Endothelial cell of umbilical vein (primary cell): Measurements from ENCODE around the gene SLC25A33. TPM values are rescaled to one million over a fixed set of nuclear protein-coding genes. Genes with fewer than 3 reads are reported as not detected.

ENCODE experiments used
- BruUV-seq: library from RNA; stranded (reverse); fragments of 400-500 nt; replicated peaks from 2 replicates; lab custom pipeline; 2021; lab: Mats Ljungman, UMichigan
- CTCF ChIA-PET: fragments of 300-600, 350-600 bp; sonication (Branson Sonifier 250); formaldehyde crosslinking; loops from one replicate; lab custom pipeline; 2021; ENCODE audit warnings: antibody characterized with exemption, inconsistent platforms; lab: Charles Lee
- POLR2A ChIA-PET: fragments of 300-600, 350-600 bp; sonication (Branson Sonifier 250); formaldehyde crosslinking; loops from one replicate; lab custom pipeline; 2021; ENCODE audit warnings: antibody characterized with exemption, inconsistent platforms; lab: Charles Lee
- DNase-seq: peaks from one replicate; pipeline ENCODE4 v3.0.0-alpha.2; 2011; ENCODE audit warnings: low read depth, low spot score
- FAIRE-seq: peaks from 2 replicates; lab custom pipeline; 2011; peaks lifted over from hg19 to GRCh38; lab: Jason Lieb, UNC
- H2AFZ ChIP-seq: 2 replicates; pipeline ENCODE4 v1.6.0; 2012; ENCODE audit warnings: low read depth, low read length, control low read depth, inconsistent platforms
- H3K27ac ChIP-seq: 2 replicates; pipeline ENCODE4 v1.5.1; 2011; ENCODE audit warnings: low read depth, mild to moderate bottlenecking, control low read depth, low read length, moderate library complexity; ENCODE audit not compliant: insufficient read depth
- H3K27me3 ChIP-seq, 2 experiments: 2 replicates each; pipeline versions ENCODE4 v1.6.0 to v1.6.1; 2011; ENCODE audit warnings: low read length in 2 of 2, mixed read lengths in 1 of 2; ENCODE audit not compliant: control insufficient read depth in 2 of 2, insufficient read depth in 2 of 2
- H3K36me3 ChIP-seq, 2 experiments: 2 replicates in 1 of 2; 3 replicates in 1 of 2; pipeline ENCODE4 v1.5.1; 2011; ENCODE audit warnings: low read length in 2 of 2, mild to moderate bottlenecking in 1 of 2, moderate library complexity in 1 of 2; ENCODE audit not compliant: control insufficient read depth in 2 of 2, insufficient read depth in 2 of 2; ENCODE audit errors: extremely low read depth in 1 of 2
- H3K4me1 ChIP-seq: 3 replicates; pipeline ENCODE4 v1.5.1; 2011; ENCODE audit warnings: mild to moderate bottlenecking, low read length; ENCODE audit not compliant: control insufficient read depth, insufficient read depth; ENCODE audit errors: extremely low read depth
- H3K4me2 ChIP-seq: 2 replicates; pipeline ENCODE4 v1.6.1; 2011; ENCODE audit warnings: low read length, control low read depth, mixed read lengths; ENCODE audit not compliant: insufficient read depth
- H3K4me3 ChIP-seq, 3 experiments: fragments of 200-600 bp in 1 of 3; sonication (generic), shearing (Covaris generic) in 1 of 3; replicated peaks in 1 of 3; 2 replicates each; pipeline ENCODE4 v1.5.1; 2011 to 2016; ENCODE audit warnings: control low read depth in 3 of 3, low read length in 3 of 3, mild to moderate bottlenecking in 2 of 3, inconsistent platforms in 1 of 3, low read depth in 1 of 3, moderate library complexity in 1 of 3; ENCODE audit not compliant: insufficient read depth in 1 of 3
- H3K79me2 ChIP-seq: 2 replicates; pipeline ENCODE4 v1.6.0; 2012; ENCODE audit warnings: low read length, inconsistent platforms; ENCODE audit not compliant: control insufficient read depth, insufficient read depth
- H3K9ac ChIP-seq: replicated peaks from 2 replicates; pipeline ENCODE3; 2011; ENCODE audit warnings: low read length, control low read depth; ENCODE audit not compliant: insufficient read depth; ENCODE audit errors: extremely low read depth
- H3K9me1 ChIP-seq: replicated peaks from 3 replicates; pipeline ENCODE4 v1.6.0; 2011; ENCODE audit warnings: mild to moderate bottlenecking, low read length; ENCODE audit not compliant: control insufficient read depth, insufficient read depth; ENCODE audit errors: extremely low read depth
- H3K9me3 ChIP-seq: replicated peaks from 2 replicates; pipeline ENCODE4 v1.5.1; 2012; ENCODE audit warnings: low read length, inconsistent platforms; ENCODE audit not compliant: control insufficient read depth, insufficient read depth
- H4K20me1 ChIP-seq: replicated peaks from 2 replicates; pipeline ENCODE3; 2011; ENCODE audit warnings: mild to moderate bottlenecking, low read length; ENCODE audit not compliant: control insufficient read depth, insufficient read depth; ENCODE audit errors: extremely low read depth
- CTCF ChIP-seq, 2 donors: IDR thresholded peaks; 1 replicate in 1 of 2; 2 replicates in 1 of 2; pipeline ENCODE4 v1.5.1; 2011; ENCODE audit warnings: low read length in 2 of 2, mild to moderate bottlenecking in 2 of 2, moderate library complexity in 2 of 2, control low read depth in 1 of 2, inconsistent platforms in 1 of 2, low read depth in 1 of 2; ENCODE audit not compliant: insufficient read depth in 1 of 2; ENCODE audit errors: extremely low read depth in 1 of 2
- EZH2 ChIP-seq: IDR thresholded peaks from 2 replicates; pipeline ENCODE4 v1.6.1; 2012; ENCODE audit warnings: borderline replicate concordance, low read depth, mild to moderate bottlenecking, moderate library complexity, low read length, inconsistent platforms; ENCODE audit not compliant: severe bottlenecking
- FOS ChIP-seq: IDR thresholded peaks from 2 replicates; pipeline ENCODE4 v1.6.1; 2011; ENCODE audit warnings: mild to moderate bottlenecking, low read length, moderate library complexity, borderline replicate concordance; ENCODE audit not compliant: insufficient read depth
- GATA2 ChIP-seq: IDR thresholded peaks from 2 replicates; pipeline ENCODE4 v1.7.0; 2011; ENCODE audit warnings: low read depth, mild to moderate bottlenecking, moderate library complexity, mixed read lengths, low read length; ENCODE audit not compliant: insufficient read length, insufficient read depth
- JUN ChIP-seq: IDR thresholded peaks from 2 replicates; pipeline ENCODE4 v1.6.1; 2011; ENCODE audit warnings: borderline replicate concordance, low read depth; ENCODE audit not compliant: insufficient read length, insufficient read depth
- MAX ChIP-seq: IDR thresholded peaks from 2 replicates; pipeline ENCODE4 v1.6.1; 2011; ENCODE audit not compliant: insufficient read depth, insufficient read length
- MYC ChIP-seq: IDR thresholded peaks from one replicate; pipeline ENCODE4 v1.6.1; 2011; ENCODE audit warnings: mild to moderate bottlenecking, low read depth, low read length
- POLR2A ChIP-seq: IDR thresholded peaks from 2 replicates; pipeline ENCODE4 v1.6.1; 2012; ENCODE audit warnings: low read depth, mild to moderate bottlenecking, control low read depth, low read length
- POLR2AphosphoS5 ChIP-seq: IDR thresholded peaks from 2 replicates; pipeline ENCODE4 v1.6.1; 2012; ENCODE audit warnings: low read depth, mild to moderate bottlenecking, control low read depth, low read length, moderate library complexity; ENCODE audit not compliant: insufficient read depth
- dilution Hi-C: fragments of 300-500 bp; cut with MboI; formaldehyde crosslinking; loops from one replicate; pipeline ENCODE4 v1.15.0; 2019; ENCODE audit warnings: low sequenced_read_pairs; ENCODE audit not compliant: extremely low pct_ligation_motif_present
- intact Hi-C: fragments of 100-400 bp; cut with micrococcal nuclease; formaldehyde crosslinking; loops from one replicate; pipeline ENCODE4 v1.10.0; 2022
- polyA plus RNA-seq, 4 experiments: library from polyadenylated mRNA; depleted of rRNA in 3 of 4; stranded (reverse) in 3 of 4; unstranded in 1 of 4; fragments of >200 nt; gene quantifications; 2 replicates each; pipeline versions ENCODE4 v1.2.1 to v1.2.3, GENCODE V29; 2011 to 2012; ENCODE audit warnings: missing spikeins in 1 of 4
- total RNA-seq: library from RNA; stranded (reverse); gene quantifications from 2 replicates; pipeline ENCODE4 v1.2.3, GENCODE V29; 2021

Gene SLC25A33
- total and polyA plus RNA-seq, 2 donors (not counting 3 experiments of a cell fraction or from before 2014, with no cell fraction given), result 3.8 to 6.6 TPM

- Histone ChIP-seq H2AFZ (no peak overlapping the region), H3K27me3 (no peaks in the 10 kb centered on the region), H3K27ac (no peak overlapping the region), H3K36me3 (peaks cover 0 to 24% of the 10 kb centered on the region in 2 experiments), H3K9me1 (no peaks in the 10 kb centered on the region), H4K20me1 (no peaks in the 10 kb centered on the region), H3K9ac (no peak overlapping the region), H3K4me2 (no peak overlapping the region), H3K79me2 (no peaks in the 10 kb centered on the region), H3K4me3 (no peak overlapping the region), H3K4me1 (no peaks in the 10 kb centered on the region), H3K9me3 (no peaks in the 10 kb centered on the region)
- CTCF ChIA-PET, result no interaction called here
- dilution Hi-C loops (no loop called here), intact Hi-C loops (no loop called here)
- FAIRE-seq, result no peak
- POLR2A ChIA-PET, result no interaction called here
- no peak for DNase-seq
- TF ChIP-seq CTCF (IDR thresholded peaks at IDR 0.05; ENCODE audit: extremely low read depth in 1 of 2, insufficient read depth in 1 of 2, low read depth in 1 of 2, low read length in 2 of 2), result no peak
- TF ChIP-seq EZH2, result no peak
- TF ChIP-seq GATA2, result no peak
- no peak for TF ChIP-seq MAX
- TF ChIP-seq POLR2AphosphoS5, result no peak
- no peak for TF ChIP-seq FOS
- TF ChIP-seq POLR2A, result no peak
- no peak for TF ChIP-seq MYC
- TF ChIP-seq JUN, result no peak
- BruUV-seq, result no TSS peak
These were observed 64.0 kb downstream of the SLC25A33 start for GRCh38 chr1:9603307-9603706.
